Cardiac fibroblast (primary cell): Measurements from ENCODE around the gene MCUB.
"Not testable (repeated sequence)": the region's sequence is repeated elsewhere in the genome, so short reads cannot be mapped to it uniquely, and the experiment has no call there.

Source experiments
- DNase-seq, 2 donors: peaks; one replicate each; pipeline versions ENCODE4 v3.0.0 to v3.0.0-alpha.2; 2010; ENCODE audit warnings: low read depth in 2 of 2
- H3K4me3 ChIP-seq, 2 donors: replicated peaks in 1 of 2; 1 replicate in 1 of 2; 2 replicates in 1 of 2; pipeline ENCODE4 v1.5.1; 2011; ENCODE audit warnings: low read depth in 2 of 2, low read length in 2 of 2, mild to moderate bottlenecking in 2 of 2, moderate library complexity in 1 of 2
- CTCF ChIP-seq: IDR thresholded peaks from one replicate; pipeline ENCODE4 v1.5.1; 2011; ENCODE audit warnings: low read depth, mild to moderate bottlenecking, low read length, inconsistent platforms

The MCUB gene

GRCh38 chr4:109673303-109673702 lies 113.3 kb downstream of the MCUB start:
- DNase-seq: no peak
- TF ChIP-seq CTCF: no peak
- no peak overlapping the region for H3K4me3 ChIP-seq

DNA sequence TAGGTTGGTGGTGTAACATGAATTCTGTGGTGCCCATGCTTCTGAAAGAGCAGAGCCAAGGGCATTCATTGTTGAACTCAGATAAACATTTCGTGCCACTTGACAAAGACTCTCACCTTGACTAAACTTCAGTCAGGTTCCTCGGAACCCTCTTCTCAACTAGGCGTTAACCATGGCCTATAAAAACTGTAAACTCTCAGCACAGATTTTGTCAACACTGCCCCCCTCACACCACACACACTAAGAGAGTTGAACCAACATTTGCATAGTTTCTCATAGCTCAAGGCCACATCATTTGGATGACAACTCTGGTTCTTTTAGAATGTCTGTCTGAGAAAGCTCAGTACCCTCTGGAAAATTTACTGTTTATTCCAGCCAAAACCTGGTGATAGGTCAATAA lies 115.1 kb downstream of the MCUB start:
- no peak for TF ChIP-seq CTCF
- no peak for DNase-seq
- H3K4me3 ChIP-seq: no peak overlapping the region

DNA sequence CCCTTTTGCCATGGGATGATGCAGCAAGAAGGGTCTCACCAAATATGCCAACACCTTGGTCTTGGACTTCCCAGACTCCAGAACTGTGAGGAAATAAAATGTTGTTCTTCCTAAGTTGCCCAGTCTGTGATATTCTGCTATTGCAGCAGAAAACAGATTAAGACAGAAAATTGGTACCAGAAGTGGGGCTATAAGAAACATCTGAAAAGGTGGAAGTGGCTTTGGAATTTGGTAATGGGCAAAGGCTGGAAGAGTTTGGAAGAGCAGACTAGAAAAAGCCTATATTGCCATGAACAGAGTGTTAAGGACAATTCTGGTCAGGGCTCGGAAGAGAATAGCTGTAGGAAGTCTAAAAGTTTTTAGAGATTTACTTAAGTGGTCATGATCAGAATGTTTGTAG lies 115.8 kb downstream of the MCUB start:
- no peak for TF ChIP-seq CTCF
- no peak for DNase-seq
- no peak overlapping the region for H3K4me3 ChIP-seq

- DNase-seq: peak in 1 of 2 donors; percentile 11
- peak; percentile 7 for TF ChIP-seq CTCF
- H3K4me3 ChIP-seq: no peak overlapping the region
These were observed 116.8 kb downstream of the MCUB start for GRCh38 chr4:109676886-109677285.

DNA sequence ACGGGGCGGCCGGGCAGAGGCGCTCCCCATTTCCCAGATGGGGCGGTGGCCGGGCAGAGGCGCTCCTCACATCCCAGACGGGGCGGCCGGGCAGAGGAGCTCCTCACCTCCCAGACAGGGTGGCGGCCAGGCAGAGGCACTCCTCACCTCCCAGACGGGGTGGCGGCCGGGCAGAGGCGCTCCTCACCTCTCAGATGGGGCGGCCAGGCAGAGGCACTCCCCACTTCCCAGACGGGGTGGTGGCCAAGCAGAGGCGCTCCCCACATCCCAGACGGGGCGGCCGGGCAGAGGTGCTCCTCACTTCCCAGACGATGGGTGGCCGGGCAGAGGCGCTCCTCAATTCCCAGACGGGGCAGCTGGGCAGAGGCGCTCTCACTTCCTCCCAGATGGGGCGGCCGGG lies 118.4 kb downstream of the MCUB start:
- not testable (repeated sequence) for H3K4me3 ChIP-seq, DNase-seq

DNA sequence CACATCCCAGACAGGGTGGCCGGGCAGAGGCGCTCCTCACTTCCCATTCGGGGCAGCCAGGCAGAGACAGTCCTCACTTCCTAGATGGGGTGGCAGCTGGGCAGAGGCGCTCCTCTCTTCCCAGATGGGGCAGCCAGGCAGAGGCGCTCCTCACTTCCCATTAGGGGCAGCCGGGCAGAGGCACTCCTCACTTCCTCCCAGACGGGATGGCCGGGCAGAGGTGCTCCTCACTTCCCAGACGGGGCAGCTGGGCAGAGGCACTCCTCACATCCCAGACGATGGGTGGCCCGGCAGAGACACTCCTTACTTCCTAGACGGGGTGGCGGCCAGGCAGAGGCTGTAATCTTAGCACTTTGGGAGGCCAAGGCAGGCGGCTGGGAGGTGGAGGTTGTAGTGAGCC lies 118.9 kb downstream of the MCUB start:
- not testable (repeated sequence) for DNase-seq, H3K4me3 ChIP-seq

- H3K4me3 ChIP-seq: no peak overlapping the region
- no peak for TF ChIP-seq CTCF
- DNase-seq: no peak
These were observed 122.8 kb downstream of the MCUB start for GRCh38 chr4:109682875-109683274.

DNA sequence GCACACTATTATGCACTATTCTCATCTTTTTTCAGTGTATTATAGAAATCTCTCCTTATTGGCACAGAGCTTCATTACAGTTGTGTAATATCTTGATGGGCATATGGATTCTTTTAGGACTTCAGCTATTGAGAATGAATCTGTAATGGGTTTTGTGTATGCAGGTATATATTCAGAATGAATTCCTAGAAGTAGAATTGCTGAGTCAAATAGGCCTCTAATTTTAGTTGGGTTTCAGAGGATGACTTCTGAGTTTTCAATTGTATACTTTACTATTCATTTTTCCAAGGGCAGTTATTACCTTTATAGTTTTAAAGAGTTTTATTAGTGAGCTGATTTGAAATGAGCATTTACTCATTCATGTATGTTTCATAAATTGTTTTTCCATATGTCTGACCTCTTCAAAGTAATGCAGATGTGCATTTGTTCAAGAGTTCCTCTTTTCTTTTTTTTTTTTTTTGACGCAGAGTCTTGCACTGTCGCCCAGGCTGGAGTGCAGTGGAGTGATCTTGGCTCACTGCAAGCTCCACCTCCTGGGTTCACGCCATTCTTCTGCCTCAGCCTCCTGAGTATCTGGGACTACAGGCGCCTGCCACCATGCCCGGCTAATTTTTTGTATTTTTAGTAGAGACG lies 123.7 kb downstream of the MCUB start:
- DNase-seq: no peak
- TF ChIP-seq CTCF: no peak
- no peak overlapping the region for H3K4me3 ChIP-seq
